ENCODE results near the gene TRAPPC10.

TRAPPC10 gene

GRCh38 chr21:44005071-44005470, 7.0 kb upstream of the TRAPPC10 start:
- no peak for DNase-seq

- no peak for DNase-seq
Measured at GRCh38 chr21:44005593-44005992, 6.5 kb upstream of the TRAPPC10 start.

GRCh38 chr21:44006017-44006619, 6.0 kb upstream of the TRAPPC10 start:
- DNase-seq: no peak

GRCh38 chr21:44006656-44007055, 5.5 kb upstream of the TRAPPC10 start:
- no peak for DNase-seq

GRCh38 chr21:44010429-44010828, 1.7 kb upstream of the TRAPPC10 start:
- DNase-seq: no peak

- DNase-seq: no peak
Measured at GRCh38 chr21:44011123-44011522, 986 bp upstream of the TRAPPC10 start.

GRCh38 chr21:44012474-44013379, 618 bp downstream of the TRAPPC10 start:
- DNase-seq: no peak

- DNase-seq: no peak
Measured at GRCh38 chr21:44013380-44014088, 1.4 kb downstream of the TRAPPC10 start.

GRCh38 chr21:44017601-44018000, 5.5 kb downstream of the TRAPPC10 start:
- no peak for DNase-seq

- no peak for DNase-seq
Measured at GRCh38 chr21:44018127-44018526, 6.0 kb downstream of the TRAPPC10 start.

- no peak for DNase-seq
Measured at GRCh38 chr21:44018813-44019567, 6.9 kb downstream of the TRAPPC10 start.

GRCh38 chr21:44019568-44019958, 7.5 kb downstream of the TRAPPC10 start:
- no peak for DNase-seq

GRCh38 chr21:44020551-44020950, 8.4 kb downstream of the TRAPPC10 start:
- no peak for DNase-seq

GRCh38 chr21:44021064-44021463, 9.0 kb downstream of the TRAPPC10 start:
- no peak for DNase-seq

GRCh38 chr21:44024257-44024656, 12.1 kb downstream of the TRAPPC10 start:
- no peak for DNase-seq

- no peak for DNase-seq
Measured at GRCh38 chr21:44024887-44025353, 12.8 kb downstream of the TRAPPC10 start.

- DNase-seq: no peak
Measured at GRCh38 chr21:44027607-44028286, 15.6 kb downstream of the TRAPPC10 start.

- DNase-seq: no peak
Measured at GRCh38 chr21:44028287-44028659, 16.2 kb downstream of the TRAPPC10 start.

GRCh38 chr21:44029460-44030087, 17.5 kb downstream of the TRAPPC10 start:
- no peak for DNase-seq

GRCh38 chr21:44035244-44035643, 23.1 kb downstream of the TRAPPC10 start:
- no peak for DNase-seq

- DNase-seq: no peak
Measured at GRCh38 chr21:44038063-44038462, 26.0 kb downstream of the TRAPPC10 start.

- no peak for DNase-seq
Measured at GRCh38 chr21:44039828-44040227, 27.7 kb downstream of the TRAPPC10 start.

Measured in NCI-H446 treated with DMSO at 0.1 percent for 48 hours (cell line).